Skin of body (tissue), 2 donors: Measurements from ENCODE around the gene PSMD2. TPM values are rescaled to one million over a fixed set of nuclear protein-coding genes. Genes with fewer than 3 reads are reported as not detected.
"Not testable (repeated sequence)": the region's sequence is repeated elsewhere in the genome, so short reads cannot be mapped to it uniquely, and the experiment has no call there.

ENCODE experiments used
- DNase-seq: peaks from one replicate; lab custom pipeline; 2025; lab: John Stamatoyannopoulos, UW
- total RNA-seq: library from RNA; depleted of rRNA; stranded (reverse); fragments of >200 nt; gene quantifications from one replicate; pipeline ENCODE4 v1.2.3, GENCODE V29; 2014

Gene PSMD2
- total RNA-seq, result 167 TPM

DNA sequence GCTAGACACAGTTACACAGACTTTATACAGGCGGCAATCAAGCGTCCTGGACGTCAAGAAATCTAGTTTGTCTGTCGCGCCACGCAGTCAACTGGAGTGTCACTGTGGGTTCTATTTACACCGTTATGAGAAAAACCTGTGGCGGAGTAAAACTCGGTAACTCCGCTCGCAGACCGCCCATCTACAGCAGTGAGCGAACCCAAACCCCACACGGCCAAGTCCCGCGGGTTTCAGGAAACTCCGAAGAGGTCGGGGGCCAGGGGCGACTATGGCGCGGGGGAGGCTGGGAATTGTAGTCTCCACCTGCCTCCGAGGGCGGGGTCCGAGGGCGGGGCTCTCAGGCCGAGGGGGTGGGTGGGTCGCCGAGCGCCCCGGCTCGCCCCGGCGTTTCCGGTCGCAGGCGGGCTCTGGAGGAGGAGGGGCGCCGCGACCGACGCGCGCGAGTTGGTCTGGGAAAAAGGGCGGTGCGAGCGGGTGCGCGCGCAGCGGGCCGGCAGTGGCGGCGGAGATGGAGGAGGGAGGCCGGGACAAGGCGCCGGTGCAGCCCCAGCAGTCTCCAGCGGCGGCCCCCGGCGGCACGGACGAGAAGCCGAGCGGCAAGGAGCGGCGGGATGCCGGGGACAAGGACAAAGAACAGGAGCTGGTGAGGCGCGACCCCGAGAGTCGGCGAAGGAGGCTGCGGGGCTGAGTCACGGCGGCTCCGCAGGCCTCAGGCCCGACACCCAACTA lies at the start of gene PSMD2:
PSMD2 (plus strand) TSS at position 483 of the 729 bp plus-strand sequence; CDS start at position 509, 26 bp downstream.
- DNase-seq, result peak; percentile 97

GRCh38 chr3:184249412-184250166 lies 49.5 kb upstream of the PSMD2 start, which contains the start of gene EEF1AKMT4:
Gene EEF1AKMT4 (plus strand): TSS chr3:184249672. CDS start chr3:184249695, 23 bp downstream.
- peak; percentile 94 for DNase-seq

DNA sequence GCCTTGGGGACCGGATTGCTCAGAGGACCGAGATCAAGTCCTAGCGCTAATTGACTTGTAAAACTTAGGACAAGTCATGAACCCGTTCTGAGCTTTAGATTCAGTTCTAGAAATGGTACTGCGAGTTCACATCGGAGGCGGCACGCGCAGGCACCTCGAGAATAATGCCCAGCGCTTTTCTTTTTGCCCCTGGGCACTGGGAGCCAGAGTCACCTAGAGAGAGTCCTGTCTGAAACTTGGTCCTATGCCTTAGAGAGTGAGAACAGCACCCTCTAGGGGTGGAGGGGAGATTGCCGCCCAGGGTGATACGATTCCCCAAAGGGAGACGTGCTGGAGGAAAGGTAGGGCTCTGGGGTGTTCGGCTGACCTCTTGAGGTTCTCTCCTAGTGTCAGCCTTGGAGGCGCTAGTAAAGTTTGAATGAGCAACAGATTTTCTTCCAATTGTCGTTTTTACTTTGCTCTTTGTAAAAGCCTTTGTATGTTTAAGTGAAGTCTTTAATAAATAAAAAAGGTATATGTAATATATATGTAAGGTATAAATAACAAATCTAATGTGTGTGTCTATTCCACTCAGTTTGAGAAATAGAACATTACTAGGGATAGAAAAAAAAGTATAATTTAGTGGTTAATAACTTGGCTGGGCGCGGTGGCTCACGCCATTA lies 48.7 kb upstream of the PSMD2 start:
- peak; percentile 46 for DNase-seq

GRCh38 chr3:184255291-184256039 lies 43.6 kb upstream of the PSMD2 start:
- no peak for DNase-seq

DNA sequence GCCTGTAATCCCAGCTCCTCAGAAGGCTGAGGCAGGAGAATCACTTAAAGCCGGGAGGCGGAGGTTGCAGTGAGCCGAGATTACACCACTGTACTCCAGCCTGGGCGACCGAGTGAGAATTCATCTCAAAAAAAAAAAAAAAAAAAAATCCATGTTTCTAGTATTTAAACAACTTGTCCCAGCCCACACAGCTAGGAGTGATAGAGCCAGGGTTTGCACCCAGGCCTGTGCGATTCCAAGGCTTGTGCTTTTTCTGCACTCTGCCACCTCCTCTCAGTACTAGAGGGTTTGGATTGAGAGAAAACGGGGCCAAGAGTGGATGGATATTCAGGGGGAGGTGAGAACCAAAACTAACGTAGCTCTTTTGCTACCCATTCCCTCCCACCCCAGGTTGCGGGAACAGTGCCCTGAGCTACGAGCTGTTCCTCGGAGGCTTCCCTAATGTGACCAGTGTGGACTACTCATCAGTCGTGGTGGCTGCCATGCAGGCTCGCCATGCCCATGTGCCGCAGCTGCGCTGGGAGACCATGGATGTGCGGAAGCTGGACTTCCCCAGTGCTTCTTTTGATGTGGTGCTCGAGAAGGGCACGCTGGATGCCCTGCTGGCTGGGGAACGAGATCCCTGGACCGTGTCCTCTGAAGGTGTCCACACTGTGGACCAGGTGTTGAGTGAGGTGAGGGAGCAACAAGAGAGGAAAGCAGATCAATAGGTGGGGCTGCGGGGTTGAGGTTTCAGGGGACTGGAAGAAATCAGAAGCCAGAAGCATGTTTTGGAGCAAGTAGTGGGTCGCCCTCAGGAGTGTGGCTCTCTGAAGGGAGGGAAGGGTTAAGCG lies 41.7 kb upstream of the PSMD2 start:
- DNase-seq, result no peak

GRCh38 chr3:184258926-184259325 lies 40.1 kb upstream of the PSMD2 start:
- no peak for DNase-seq

GRCh38 chr3:184259396-184259877 lies 39.6 kb upstream of the PSMD2 start:
- DNase-seq, result no peak

GRCh38 chr3:184259878-184260723 lies 38.9 kb upstream of the PSMD2 start:
- no peak for DNase-seq

DNA sequence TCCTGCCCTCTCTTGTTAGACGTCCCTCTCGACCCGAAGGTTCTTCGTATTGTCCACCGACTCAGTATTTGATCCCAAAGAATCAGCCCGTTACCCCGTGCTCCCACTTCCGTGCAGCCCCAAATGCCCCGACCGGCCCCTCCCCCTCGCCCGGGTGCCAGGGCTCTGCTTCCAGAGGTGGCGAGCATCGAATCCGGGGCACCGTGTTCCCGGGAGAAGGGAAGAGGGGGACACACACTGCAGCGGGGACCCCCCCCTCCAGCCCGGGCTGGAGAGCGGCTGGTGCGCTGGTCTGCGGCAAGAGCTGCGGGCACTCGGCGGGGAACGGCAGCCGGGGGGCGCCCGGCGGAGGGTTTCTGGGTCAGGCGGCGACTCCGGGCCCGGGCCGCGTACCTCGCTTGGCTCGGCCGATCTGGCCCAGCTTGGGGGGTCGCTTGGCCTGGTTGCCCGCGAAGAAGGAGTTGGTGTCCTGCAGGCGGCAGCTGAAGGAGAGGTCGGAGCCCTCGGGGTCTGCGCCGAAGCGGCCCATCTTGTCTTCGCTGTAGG lies 38.2 kb upstream of the PSMD2 start:
- DNase-seq, result no peak

DNA sequence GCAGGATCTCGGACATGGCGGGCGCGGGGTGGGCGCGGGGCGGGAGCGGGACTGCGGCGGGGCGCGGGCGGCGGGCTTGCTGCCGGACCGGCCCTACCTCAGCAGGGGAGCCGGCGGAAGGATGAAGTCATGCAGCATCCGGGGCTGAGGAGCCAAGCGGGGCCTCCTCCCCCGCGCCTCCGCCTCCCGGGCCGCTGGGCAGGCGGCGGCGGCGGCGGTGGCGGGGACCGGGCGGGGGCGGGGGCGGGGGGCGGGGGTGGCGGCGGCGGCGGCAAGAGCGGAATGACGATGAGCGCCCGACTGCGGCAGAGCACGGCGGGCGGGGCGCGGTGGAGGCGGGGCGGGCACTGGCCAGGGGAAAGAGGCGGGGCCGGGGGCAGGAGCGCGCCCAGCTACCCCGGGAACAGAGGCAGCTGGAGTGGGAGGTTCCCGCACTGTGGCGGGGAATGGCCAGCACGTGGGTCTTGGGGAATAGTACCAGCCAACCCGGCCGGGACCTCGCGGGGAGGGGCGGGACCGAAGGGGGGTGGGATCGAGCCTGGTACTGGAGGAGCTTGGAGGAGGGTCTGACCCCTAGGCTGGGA lies 37.7 kb upstream of the PSMD2 start, which contains the start of gene CAMK2N2:
CAMK2N2 (minus strand) TSS at position 284 of the 584 bp plus-strand sequence; CDS start at position 16, 268 bp downstream.
- DNase-seq, result no peak

DNA sequence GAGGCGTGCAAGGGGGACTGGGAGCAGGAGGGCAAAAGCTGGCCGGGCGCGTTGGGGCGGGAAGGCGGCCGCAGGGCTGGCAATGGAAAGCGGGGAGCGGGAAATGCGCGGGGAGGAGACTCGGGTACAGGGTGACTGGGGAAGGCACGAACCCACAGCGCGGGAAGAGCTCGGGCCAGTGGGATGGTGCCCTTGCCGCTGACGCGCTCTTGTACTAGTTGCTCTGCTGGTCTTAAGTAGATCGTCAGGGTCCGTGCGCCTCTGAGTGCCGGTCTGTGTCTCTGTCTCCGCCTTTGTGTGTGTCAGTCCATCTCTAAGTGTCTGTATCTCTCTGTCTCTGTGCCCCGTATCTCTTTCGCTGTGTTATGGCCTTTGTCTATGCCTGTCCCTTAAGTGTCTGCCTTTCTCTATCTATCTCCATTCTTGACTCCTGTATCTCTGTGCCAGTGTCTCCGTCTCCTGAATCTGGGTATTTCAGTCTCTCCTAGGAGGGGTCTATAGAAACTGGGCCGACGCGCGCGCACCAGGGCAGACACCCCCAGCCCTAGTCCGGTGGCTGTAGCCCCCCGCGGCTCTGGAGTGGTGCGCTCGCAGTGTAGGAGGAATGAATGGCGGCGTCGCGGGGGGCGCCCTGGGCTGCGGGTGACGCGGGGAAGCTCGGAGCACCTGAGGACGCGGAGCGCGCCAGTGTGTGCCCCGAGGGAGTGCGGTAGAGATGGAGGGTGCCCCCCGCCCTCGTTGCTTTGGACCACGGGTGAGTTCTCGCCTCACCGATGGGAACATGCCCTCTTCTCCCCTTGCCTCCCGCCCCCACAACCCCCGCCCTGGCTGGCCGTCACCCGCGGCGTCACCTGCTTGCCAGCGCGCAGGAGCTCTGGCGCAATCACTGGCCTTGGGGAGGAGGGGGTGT lies 36.9 kb upstream of the PSMD2 start:
- no peak for DNase-seq

- DNase-seq, result no peak
Observed at GRCh38 chr3:184262764-184263179, 36.3 kb upstream of the PSMD2 start.

GRCh38 chr3:184267249-184267648 lies 31.8 kb upstream of the PSMD2 start:
- not testable (repeated sequence) for DNase-seq

- DNase-seq, result no peak
Observed at GRCh38 chr3:184272269-184272668, 26.8 kb upstream of the PSMD2 start.

GRCh38 chr3:184275381-184275701 lies 23.7 kb upstream of the PSMD2 start:
- DNase-seq, result no peak

GRCh38 chr3:184275961-184276910 lies 22.8 kb upstream of the PSMD2 start, which contains the start of gene ECE2:
Gene ECE2 (plus strand): TSS chr3:184276022. CDS start chr3:184276154, 132 bp downstream.
- no peak for DNase-seq
